HG03342 (cell line): Measurements from ENCODE around the gene NEU3.
"Not testable (repeated sequence)": the region's sequence is repeated elsewhere in the genome, so short reads cannot be mapped to it uniquely, and the experiment has no call there.

Source experiments
- ATAC-seq: cut with Tn5 transposase; IDR thresholded peaks from one replicate; pipeline ENCODE4 v1.9.1; 2021; ENCODE audit warnings: mild to moderate bottlenecking, moderate library complexity; ENCODE audit not compliant: unreplicated experiment

The NEU3 gene

DNA sequence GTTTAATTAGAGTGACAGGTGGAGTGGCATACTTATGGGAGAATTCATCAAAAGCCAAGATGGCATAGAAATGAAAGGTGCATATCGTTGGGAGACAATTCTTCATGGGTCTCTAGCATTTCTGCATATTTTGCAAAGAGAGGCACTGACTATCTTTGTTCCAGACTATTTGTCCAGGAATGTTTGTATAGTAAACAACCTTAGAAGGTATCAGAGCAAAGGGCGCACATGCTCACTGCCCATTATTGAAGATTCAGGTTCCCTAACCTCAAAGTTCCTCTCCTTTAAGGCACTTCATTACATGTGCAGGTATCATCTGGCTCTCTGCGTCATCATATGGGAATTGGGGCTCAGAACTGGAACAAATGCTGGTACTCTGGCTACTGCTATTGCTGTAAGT is 4.7 kb upstream of the NEU3 start:
- ATAC-seq, result no peak

GRCh38 chr11:74984730-74985129 is 4.0 kb upstream of the NEU3 start:
- ATAC-seq, result no peak

DNA sequence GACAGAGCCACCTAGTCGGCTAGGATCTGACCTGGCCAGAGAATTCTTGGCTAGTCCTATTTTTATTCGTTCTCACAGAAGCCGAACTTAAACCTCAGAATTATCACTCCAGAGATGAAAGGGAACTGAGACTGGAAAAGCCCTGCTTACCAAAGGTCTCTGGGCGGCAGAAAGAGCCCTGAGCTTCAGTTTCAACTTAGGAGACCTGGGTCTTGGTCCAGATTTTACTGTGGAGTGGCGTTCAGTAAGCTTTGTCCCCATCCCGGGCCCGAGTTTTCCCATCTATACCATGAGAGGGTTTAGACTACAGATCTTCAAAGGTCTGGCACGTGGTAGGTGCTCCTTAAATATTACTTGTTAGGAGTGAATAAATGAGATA is 516 bp downstream of the NEU3 start:
- peak; percentile 1 for ATAC-seq

GRCh38 chr11:74990150-74990549 is 1.4 kb downstream of the NEU3 start:
- ATAC-seq, result not testable (repeated sequence)

DNA sequence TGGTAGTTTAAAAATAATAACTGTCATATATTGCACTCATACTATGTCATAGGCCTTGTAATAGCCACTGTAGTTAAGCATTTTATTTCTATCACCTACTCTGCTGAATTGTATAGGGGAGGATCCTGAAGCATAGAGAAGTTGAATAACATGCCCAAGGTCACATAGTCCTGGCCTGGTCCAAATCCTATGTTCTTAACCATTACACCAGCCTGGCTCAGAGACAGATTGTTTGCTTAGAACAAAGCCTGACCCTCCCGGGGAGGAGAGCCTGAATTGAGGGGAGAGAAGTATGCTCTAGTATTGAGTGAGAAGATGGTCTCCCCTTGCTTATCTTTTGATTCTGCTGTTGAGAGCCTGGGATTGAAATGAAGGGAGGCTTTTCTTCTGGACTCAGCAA is 2.2 kb downstream of the NEU3 start:
- no peak for ATAC-seq

GRCh38 chr11:74992852-74993251 is 4.1 kb downstream of the NEU3 start:
- peak; percentile 36 for ATAC-seq

DNA sequence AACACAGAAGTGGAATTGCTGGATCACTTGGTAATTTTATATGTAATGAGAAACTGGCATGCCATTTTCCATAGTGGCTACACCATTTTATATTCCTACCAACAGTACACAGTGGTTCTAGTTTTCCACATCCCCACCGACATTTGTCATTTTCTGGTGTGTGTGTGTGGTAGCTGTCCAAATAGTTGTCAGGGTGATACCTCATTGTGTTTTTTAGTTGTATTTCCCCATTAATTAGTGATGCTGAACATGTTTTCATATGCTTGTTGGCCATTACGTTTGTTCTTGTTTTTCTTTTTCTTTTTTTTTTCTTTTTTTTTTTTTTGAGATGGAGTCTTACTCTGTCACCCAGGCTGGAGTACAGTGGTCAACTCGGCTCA is 12.2 kb downstream of the NEU3 start:
- ATAC-seq, result no peak

DNA sequence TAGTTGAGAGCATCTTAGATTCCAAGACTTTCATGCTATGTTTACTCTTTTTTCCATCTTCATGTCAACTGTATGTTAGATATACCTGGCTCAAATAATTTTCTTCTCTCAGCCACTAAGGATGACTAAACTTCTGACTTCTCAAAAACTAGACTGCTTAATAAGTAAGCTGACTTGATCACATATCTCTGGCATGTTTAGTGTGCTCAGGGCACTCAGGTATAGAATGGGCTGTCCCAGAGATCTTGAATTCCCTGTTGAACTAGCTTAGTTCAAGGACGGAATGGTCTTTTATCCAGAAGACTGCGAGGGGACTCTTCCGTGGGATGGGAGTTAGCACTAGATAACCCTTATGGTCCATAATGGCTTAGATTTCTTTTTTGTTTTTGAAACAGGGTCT is 13.0 kb downstream of the NEU3 start:
- ATAC-seq, result no peak

- ATAC-seq, result no peak
Observed at GRCh38 chr11:75002516-75002915, 13.8 kb downstream of the NEU3 start.

DNA sequence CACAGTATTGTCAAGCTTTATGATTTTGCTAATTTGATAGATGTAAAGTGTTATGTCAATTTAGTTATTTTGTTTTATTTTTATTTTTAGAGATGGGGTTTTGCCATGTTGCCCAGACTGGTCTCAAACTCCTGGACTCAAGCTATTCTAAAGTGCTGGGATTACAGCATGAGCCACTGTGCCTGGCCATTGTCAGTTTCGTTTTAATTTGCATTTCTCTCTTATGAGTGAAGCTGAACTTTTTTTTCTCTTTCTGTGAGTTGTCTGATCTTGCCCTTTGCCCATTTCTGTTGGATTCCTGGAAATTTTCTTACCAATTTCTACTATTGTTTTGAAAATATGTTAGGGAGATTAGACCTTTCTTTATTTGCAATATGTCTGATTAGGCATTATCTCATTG is 15.5 kb downstream of the NEU3 start:
- ATAC-seq, result no peak

- ATAC-seq, result no peak
Observed at GRCh38 chr11:75011357-75011756, 22.6 kb downstream of the NEU3 start.

DNA sequence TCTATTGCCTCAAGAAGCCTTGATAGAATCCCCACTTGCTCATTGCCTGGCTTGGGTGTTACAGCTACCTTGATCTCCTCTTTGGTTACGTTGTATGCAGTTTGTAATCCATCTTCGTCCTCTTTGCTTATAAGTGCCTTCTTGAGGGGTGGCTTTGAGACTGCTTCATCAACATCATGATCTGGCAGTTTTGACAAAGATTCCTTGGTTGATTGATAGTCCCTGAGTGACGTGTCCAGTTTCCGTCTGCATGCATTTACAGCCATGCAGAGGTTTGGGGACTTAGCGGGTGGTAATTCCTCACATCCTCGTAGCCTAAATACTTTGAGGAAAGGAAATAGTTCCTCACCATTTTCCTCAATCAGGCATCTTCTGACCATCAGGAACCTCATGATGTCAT is 23.1 kb downstream of the NEU3 start:
- no peak for ATAC-seq

GRCh38 chr11:75013051-75013450 is 24.3 kb downstream of the NEU3 start:
- ATAC-seq, result no peak

- no peak for ATAC-seq
Observed at GRCh38 chr11:75014129-75014528, 25.4 kb downstream of the NEU3 start.

GRCh38 chr11:75019200-75019599 is 30.5 kb downstream of the NEU3 start:
- ATAC-seq, result not testable (repeated sequence)

GRCh38 chr11:75020328-75020727 is 31.6 kb downstream of the NEU3 start:
- not testable (repeated sequence) for ATAC-seq

DNA sequence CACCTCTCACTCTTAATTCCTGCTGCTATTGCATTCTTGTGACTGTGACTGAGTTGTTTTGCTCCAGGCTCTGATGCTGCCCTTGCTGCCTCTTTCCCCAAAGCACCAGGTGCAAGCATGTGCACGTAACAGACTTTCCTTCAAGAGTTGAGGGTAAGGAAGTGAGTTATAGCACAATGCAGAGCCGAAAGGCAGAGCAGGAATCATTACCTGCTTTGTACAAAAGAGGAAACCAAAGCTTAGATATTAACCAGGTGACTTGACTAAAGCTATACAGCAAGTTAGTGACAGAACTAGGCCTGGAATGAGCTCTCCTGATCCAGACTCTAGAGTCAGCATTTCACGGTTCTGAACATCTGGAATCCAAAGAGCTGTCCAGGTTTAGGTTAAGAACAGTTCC is 33.6 kb downstream of the NEU3 start:
- ATAC-seq, result peak; percentile 56

GRCh38 chr11:75022759-75023396 is 34.1 kb downstream of the NEU3 start:
- ATAC-seq, result peak; percentile 83

- no peak for ATAC-seq
Observed at GRCh38 chr11:75023446-75024067, 34.8 kb downstream of the NEU3 start.

GRCh38 chr11:75024068-75024449 is 35.3 kb downstream of the NEU3 start:
- no peak for ATAC-seq

- ATAC-seq, result no peak
Observed at GRCh38 chr11:75024764-75025211, 36.1 kb downstream of the NEU3 start.

- ATAC-seq, result no peak
Observed at GRCh38 chr11:75025561-75025960, 36.8 kb downstream of the NEU3 start.

- ATAC-seq, result no peak
Observed at GRCh38 chr11:75028321-75028720, 39.6 kb downstream of the NEU3 start.
